ENCODE results near the gene SSBP4. TPM values are rescaled to one million over a fixed set of nuclear protein-coding genes. Genes with fewer than 3 reads are reported as not detected.

SSBP4 gene
- total RNA-seq, 2 experiments from 2014 or later: 140 to 153 TPM

DNA sequence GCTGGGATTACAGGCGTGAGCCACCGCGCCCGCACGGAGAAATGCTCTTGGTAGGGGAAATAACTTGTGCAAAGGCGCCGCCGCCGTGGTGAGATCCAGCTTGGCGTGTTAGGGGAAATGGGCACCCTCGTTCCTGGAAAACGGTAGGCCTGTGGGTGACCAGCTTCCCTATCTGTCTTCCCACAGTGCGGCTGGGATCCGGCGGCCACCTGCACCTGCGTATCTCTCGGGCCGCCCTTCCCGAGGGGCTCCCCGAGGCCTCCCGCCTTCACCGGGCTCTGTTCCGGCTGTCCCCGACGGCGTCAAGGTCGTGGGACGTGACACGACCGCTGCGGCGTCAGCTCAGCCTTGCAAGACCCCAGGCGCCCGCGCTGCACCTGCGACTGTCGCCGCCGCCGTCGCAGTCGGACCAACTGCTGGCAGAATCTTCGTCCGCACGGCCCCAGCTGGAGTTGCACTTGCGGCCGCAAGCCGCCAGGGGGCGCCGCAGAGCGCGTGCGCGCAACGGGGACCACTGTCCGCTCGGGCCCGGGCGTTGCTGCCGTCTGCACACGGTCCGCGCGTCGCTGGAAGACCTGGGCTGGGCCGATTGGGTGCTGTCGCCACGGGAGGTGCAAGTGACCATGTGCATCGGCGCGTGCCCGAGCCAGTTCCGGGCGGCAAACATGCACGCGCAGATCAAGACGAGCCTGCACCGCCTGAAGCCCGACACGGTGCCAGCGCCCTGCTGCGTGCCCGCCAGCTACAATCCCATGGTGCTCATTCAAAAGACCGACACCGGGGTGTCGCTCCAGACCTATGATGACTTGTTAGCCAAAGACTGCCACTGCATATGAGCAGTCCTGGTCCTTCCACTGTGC is 30.9 kb upstream of the SSBP4 start:
- peak; percentile 81 for DNase-seq
- no peaks in the 10 kb centered on the region for H3K36me3 Mint-ChIP-seq (ENCODE audit: low read depth)
- H3K27me3 Mint-ChIP-seq: peaks cover 54% of the 10 kb centered on the region
- ChIA-PET POLR2A (interaction anchor here (1.9 to 2.2 kb wide), 4 partner anchors 26 to 109 kb away, joined by 9 to 12 read pairs (median 10); partner anchors contain the start of gene SSBP4), CTCF (interaction anchor here (0.6 to 6.5 kb wide), 33 partner anchors 8 to 440 kb away, joined by 3 to 58 read pairs (median 5); partner anchors contain the start of genes ELL, JUND, LRRC25 and LSM4)
- H3K27ac Mint-ChIP-seq: no peak overlapping the region
- H3K9me3 Mint-ChIP-seq: no peaks in the 10 kb centered on the region
- H3K4me1 Mint-ChIP-seq: peaks cover 17% of the 10 kb centered on the region
- peak overlapping the region; percentile 44 for H3K4me3 Mint-ChIP-seq

DNA sequence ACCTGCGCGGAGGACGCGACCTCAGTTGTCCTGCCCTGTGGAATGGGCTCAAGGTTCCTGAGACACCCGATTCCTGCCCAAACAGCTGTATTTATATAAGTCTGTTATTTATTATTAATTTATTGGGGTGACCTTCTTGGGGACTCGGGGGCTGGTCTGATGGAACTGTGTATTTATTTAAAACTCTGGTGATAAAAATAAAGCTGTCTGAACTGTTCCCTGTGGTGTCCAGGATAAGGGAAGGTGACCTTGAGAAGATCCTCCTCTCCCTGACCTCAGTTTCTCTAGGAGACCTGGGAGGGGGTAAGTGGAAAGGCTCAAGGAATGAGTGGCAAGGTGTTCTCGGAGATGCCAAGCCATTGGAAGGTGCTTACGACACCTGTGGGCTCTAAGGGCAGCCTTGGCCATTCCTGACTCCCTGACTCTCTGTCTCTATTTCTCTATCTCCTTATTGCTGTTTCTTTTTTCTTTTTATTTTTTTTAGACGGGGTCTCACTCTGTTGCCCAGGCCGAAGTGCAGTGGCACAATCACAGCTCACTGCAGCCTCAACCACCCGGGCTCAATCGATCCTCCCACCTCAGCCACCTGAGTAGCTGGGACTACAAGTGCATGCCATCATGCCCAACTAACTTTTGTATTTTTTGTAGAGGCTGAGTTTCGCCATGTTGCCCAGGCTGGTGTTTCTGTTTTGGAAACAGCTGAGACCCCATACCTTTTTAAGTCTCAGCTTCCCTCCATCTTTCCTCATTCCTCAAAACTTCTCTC is 30.1 kb upstream of the SSBP4 start:
- Mint-ChIP-seq H3K4me1 (peaks cover 17% of the 10 kb centered on the region), H3K27ac (no peak overlapping the region), H3K36me3 (ENCODE audit: low read depth) (no peaks in the 10 kb centered on the region), H3K4me3 (no peak overlapping the region), H3K27me3 (peaks cover 58% of the 10 kb centered on the region), H3K9me3 (no peaks in the 10 kb centered on the region)
- DNase-seq: no peak
- CTCF ChIA-PET: interaction anchor here (0.6 to 6.5 kb wide), 23 partner anchors 9 to 440 kb away, joined by 3 to 58 read pairs (median 6); partner anchors contain the start of genes JUND, LRRC25, LSM4 and MPV17L2
- POLR2A ChIA-PET: interaction anchor here (1.9 to 2.2 kb wide), 4 partner anchors 25 to 110 kb away, joined by 9 to 12 read pairs (median 10); partner anchors contain the start of gene SSBP4

DNA sequence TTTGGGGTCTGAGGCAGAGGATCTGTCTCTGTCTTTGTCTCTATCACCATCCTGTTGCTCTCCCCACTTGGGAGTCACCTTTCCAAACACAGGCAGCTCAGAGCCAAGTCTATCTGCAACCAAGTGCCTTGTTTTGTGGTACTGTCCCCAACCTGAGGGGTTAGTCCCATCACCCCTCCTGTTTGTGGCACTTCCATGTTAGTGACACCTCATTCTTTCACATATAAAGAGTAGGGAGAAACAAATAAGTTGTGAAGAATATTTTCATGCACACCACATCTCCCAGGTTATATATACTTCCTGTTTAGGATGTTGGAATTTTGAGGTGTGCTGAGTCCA is 29.5 kb upstream of the SSBP4 start:
- H3K9me3 Mint-ChIP-seq: no peaks in the 10 kb centered on the region
- no peaks in the 10 kb centered on the region for H3K36me3 Mint-ChIP-seq (ENCODE audit: low read depth)
- H3K27ac Mint-ChIP-seq: no peak overlapping the region
- ChIA-PET CTCF (interaction anchor here (1.4 to 6.5 kb wide), 7 partner anchors 10 to 197 kb away, joined by 4 to 58 read pairs (median 12); partner anchors contain the start of genes JUND, LSM4 and MPV17L2), POLR2A (interaction anchor here (1.9 to 2.0 kb wide), 3 partner anchors 25 to 30 kb away, joined by 9 to 12 read pairs (median 10); partner anchors contain the start of gene SSBP4)
- no peak for DNase-seq
- peaks cover 56% of the 10 kb centered on the region for H3K27me3 Mint-ChIP-seq
- peaks cover 17% of the 10 kb centered on the region for H3K4me1 Mint-ChIP-seq
- no peak overlapping the region for H3K4me3 Mint-ChIP-seq

DNA sequence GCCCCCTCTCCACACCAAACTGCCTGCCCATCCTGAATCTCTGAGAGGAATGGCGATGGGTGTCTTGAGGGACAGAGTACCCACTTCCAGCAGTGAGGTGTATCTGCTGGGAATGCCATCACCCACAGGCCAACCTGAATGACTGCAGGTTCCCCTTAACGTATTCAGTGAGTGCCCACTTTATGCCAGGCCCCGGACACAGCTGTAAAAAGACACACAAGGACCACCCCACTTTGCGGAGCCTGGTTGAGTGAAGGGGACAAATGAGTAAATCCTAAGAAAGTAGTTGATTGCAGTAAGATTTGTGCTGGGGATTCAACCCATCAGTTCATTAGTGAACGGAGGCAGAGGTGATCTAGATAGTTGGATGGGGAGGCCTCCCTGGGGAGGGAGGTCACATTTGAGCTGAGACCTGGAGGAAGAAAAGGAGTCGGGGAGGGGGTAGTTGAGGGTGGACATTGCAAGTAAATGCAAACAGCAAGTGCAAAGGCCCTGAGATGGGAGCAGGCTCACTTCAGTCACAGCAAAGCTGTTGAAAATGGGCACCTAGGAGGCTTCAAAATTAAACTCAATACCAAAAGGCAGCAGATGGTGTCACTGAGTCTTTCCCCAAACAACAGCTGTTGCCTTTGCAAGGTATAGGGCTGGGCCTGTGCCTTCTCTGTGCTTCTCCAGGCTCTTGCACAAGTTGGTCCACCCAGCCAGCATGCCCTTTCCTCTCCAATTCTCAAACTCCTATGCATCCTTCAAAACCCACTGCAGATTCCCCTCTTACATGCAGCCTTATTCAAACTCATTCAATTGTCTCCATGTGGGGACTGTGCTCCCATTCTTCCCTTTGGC is 28.9 kb upstream of the SSBP4 start:
- CTCF ChIA-PET: interaction anchor here (0.6 to 6.5 kb wide), 6 partner anchors 10 to 111 kb away, joined by 3 to 42 read pairs (median 5); partner anchors contain the start of genes JUND and LSM4
- no peak overlapping the region for H3K27ac Mint-ChIP-seq
- POLR2A ChIA-PET: interaction anchor here (0.9 kb wide), 1 partner anchor 48 kb away, joined by 3 read pairs; no protein-coding TSS in a partner anchor
- peaks cover 17% of the 10 kb centered on the region for H3K4me1 Mint-ChIP-seq
- peaks cover 54% of the 10 kb centered on the region for H3K27me3 Mint-ChIP-seq
- no peaks in the 10 kb centered on the region for H3K9me3 Mint-ChIP-seq
- no peaks in the 10 kb centered on the region for H3K36me3 Mint-ChIP-seq (ENCODE audit: low read depth)
- no peak overlapping the region for H3K4me3 Mint-ChIP-seq
- DNase-seq: no peak

DNA sequence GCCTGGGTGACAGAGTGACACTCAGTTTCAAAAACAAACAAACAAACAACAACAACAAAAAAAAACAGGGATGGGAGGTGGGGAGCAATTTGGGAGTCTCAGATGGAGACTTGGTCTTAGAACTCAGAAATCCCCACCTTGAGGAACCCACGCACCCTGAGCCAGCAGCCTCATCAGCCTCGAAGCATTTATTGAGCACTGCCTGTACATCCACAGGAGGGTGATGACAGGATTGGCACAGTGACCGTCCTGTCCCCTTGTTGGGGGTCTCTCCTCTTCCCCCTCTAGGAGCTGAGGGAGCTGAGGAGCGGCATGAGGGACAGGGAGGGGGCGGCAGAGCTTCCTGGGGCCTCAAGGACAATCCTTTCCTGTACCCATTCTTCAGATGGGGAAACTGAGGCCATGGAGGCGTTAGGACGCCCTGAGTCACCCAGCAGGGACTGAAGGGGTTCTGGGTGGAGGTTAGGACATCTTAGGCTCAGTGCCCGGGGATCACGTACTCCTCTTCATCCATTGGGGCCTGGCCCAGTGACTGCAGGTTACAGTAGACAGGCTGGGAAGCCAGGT is 27.6 kb upstream of the SSBP4 start:
- peaks cover 48% of the 10 kb centered on the region for H3K27me3 Mint-ChIP-seq
- POLR2A ChIA-PET: no interaction called here
- no peaks in the 10 kb centered on the region for H3K36me3 Mint-ChIP-seq (ENCODE audit: low read depth)
- H3K4me3 Mint-ChIP-seq: no peak overlapping the region
- CTCF ChIA-PET: interaction anchor here (1.0 to 6.5 kb wide), 2 partner anchors 112 to 138 kb away, joined by 3 to 42 read pairs; partner anchors contain the start of gene JUND
- DNase-seq: no peak
- peaks cover 17% of the 10 kb centered on the region for H3K4me1 Mint-ChIP-seq
- no peaks in the 10 kb centered on the region for H3K9me3 Mint-ChIP-seq
- H3K27ac Mint-ChIP-seq: no peak overlapping the region

DNA sequence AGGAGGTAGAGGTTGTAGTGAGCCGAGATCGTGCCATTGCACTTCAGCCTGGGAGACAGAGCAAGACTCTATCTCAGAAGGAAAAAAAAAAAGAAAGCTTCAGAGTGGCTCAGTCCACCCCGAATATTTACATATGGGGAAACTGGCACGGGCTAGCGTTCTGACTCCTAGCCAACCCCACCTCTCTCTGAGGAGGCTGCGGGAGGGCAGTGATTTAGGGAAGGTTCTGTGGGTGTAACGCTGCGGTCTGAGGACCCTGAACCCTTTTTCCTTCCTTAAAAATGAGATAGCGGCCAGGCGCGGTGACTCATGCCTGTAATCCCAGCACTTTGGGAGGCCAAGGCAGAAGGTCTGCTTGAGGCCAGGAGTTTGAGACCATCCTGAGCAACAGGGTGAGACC is 26.8 kb upstream of the SSBP4 start:
- no peaks in the 10 kb centered on the region for H3K9me3 Mint-ChIP-seq
- no peak for DNase-seq
- CTCF ChIA-PET: interaction anchor here (1.0 kb wide), 1 partner anchor 139 kb away, joined by 3 read pairs; no protein-coding TSS in a partner anchor
- peaks cover 44% of the 10 kb centered on the region for H3K27me3 Mint-ChIP-seq
- POLR2A ChIA-PET: interaction anchor here (1.4 kb wide), 1 partner anchor 29 kb away, joined by 4 read pairs; no protein-coding TSS in a partner anchor
- no peak overlapping the region for H3K27ac Mint-ChIP-seq
- H3K36me3 Mint-ChIP-seq (ENCODE audit: low read depth): no peaks in the 10 kb centered on the region
- peaks cover 14% of the 10 kb centered on the region for H3K4me1 Mint-ChIP-seq
- no peak overlapping the region for H3K4me3 Mint-ChIP-seq

DNA sequence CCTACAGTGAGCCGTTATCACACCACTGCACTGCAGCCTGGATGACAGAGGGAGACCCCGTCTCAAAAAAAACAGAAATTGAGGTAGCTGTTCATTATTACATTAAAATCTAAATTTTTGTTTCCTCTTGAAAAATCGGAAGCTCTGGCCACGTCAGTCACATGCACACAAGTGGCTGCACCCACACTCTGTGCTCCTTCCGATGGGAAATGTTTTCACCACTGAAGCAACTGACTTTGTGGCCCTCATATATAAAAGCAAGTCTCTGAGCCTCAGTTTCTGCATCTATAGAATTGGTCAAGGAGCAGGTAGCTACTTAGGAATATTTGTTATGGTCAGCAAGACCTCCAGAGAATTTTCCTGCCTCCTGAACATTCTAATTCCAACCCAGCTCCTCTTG is 26.3 kb upstream of the SSBP4 start:
- peaks cover 44% of the 10 kb centered on the region for H3K27me3 Mint-ChIP-seq
- DNase-seq: no peak
- CTCF ChIA-PET: interaction anchor here (1.0 to 1.6 kb wide), 2 partner anchors 19 to 140 kb away, joined by 3 to 7 read pairs; no protein-coding TSS in a partner anchor
- peaks cover 14% of the 10 kb centered on the region for H3K4me1 Mint-ChIP-seq
- H3K27ac Mint-ChIP-seq: no peak overlapping the region
- no peak overlapping the region for H3K4me3 Mint-ChIP-seq
- POLR2A ChIA-PET: interaction anchor here (0.6 to 1.4 kb wide), 2 partner anchors 29 to 805 kb away, joined by 3 to 4 read pairs; no protein-coding TSS in a partner anchor
- no peaks in the 10 kb centered on the region for H3K36me3 Mint-ChIP-seq (ENCODE audit: low read depth)
- no peaks in the 10 kb centered on the region for H3K9me3 Mint-ChIP-seq

DNA sequence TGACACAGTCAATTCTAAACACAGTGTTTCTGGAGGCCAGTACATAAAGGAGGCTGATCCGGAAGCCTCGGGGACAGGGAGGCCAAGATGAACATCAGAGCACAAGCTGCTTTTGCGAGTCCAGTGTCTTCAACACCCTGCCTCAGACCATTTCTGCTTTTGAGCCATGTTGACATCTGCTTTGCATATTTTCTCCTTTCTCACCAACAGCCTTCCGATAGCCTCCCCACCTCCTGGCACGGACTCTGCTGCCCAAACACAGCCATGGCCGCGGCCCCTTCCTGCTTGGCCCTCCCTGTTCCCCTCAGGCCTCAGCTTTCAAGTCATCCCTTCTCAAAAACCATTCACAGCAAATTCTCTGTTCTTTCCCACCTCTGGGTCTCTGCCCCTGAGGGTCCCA is 25.4 kb upstream of the SSBP4 start:
- Mint-ChIP-seq H3K27me3 (peaks cover 42% of the 10 kb centered on the region), H3K4me1 (peaks cover 7% of the 10 kb centered on the region), H3K4me3 (no peak overlapping the region), H3K36me3 (ENCODE audit: low read depth) (no peaks in the 10 kb centered on the region), H3K9me3 (no peaks in the 10 kb centered on the region), H3K27ac (no peak overlapping the region)
- DNase-seq: no peak
- CTCF ChIA-PET: interaction anchor here (0.6 to 1.6 kb wide), 4 partner anchors 13 to 208 kb away, joined by 3 to 7 read pairs (median 4); no protein-coding TSS in a partner anchor
- POLR2A ChIA-PET: no interaction called here

DNA sequence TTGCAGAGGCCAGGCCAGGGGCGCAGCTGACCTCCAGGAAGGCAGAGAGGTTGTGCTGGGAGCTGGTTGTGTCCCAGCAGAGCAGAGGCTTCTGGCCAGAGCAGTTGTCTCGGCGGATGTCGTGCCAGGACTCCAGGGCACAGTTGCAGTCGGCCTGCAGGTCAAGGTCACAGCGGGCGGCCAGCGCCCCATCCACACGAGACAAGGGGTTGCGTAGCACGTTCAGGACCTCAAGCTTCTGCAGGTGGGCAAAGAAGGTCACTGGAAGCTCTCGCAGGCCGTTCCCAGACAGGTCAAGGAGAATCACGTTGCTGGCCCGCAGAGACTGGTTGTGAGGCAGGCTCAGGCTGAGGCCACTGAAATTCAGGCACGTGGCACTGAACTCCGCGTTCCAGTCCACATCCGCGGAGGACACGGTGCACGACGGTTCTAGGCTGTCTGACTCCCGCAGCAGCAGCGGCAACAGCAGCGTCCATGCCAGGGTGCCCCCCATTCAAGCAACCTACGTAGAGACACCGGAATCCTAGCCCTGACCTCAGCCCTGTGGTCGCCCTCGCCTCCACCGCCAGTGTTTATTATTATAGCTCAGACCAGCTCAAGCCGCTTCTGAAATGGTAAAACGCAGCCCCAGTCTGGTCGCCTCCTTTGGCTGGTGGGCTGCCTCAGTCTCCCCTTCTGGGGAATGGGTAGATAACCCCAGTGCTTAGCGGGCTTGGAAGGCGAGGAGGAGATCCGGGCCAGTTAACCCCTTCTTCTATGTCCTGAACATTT is 22.5 kb upstream of the SSBP4 start:
- Mint-ChIP-seq H3K4me3 (no peak overlapping the region), H3K27me3 (peaks cover 26% of the 10 kb centered on the region), H3K9me3 (no peaks in the 10 kb centered on the region), H3K27ac (no peak overlapping the region), H3K36me3 (ENCODE audit: low read depth) (no peaks in the 10 kb centered on the region), H3K4me1 (peaks cover 15% of the 10 kb centered on the region)
- ChIA-PET CTCF (no interaction called here), POLR2A (no interaction called here)
- DNase-seq: no peak

DNA sequence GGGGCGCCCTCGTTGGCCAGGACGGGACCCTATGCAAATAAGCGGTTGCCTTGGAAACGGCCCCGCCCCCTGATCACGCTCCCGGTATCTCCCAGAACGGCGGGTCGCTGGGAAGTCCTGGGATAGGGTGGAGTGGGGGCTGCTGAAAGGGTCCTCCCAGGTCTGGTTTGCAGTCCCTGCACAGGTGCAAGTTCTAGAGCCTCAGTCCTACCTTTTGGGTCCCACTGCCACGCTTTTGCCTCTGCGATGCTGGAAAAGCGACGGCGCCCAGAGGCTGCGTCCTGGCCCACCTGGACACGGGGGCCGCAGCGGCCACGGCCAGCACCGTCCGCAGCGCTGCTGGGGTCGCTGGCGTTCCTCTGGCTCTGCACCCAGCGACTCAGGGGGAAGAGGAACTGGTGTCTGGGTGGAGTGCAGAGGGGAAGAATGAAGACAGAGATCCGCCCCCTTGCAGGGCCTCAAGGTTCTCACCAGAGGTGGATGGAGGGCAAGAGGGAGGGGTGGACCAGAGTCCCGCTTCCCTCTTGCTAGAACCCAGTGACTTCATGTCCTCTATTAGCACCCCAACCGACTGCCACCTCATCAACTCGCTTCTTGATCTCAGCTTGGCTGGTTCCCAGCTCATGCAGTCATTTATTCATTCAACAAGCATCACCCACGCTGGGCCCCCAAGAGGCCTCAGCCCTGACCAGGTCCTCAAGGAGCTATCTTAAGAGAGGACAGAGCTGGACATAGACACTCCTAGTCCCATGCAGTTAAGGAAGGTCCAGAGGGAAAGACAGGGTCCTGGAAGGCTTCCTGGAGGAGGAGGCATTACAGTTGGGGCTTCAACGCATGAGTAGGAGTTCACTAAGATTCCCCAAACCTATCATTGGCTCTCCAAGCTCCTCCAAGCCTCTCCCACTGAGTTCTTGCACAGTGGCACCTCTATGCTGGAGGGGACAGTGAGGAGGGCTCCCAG is 21.7 kb upstream of the SSBP4 start, which contains the start of gene LRRC25:
LRRC25 (minus strand) TSS at position 381 of the 961 bp plus-strand sequence. CDS start 659 bp downstream, outside the sequence.
- H3K9me3 Mint-ChIP-seq: no peaks in the 10 kb centered on the region

More for the DNA sequence above, 21.7 kb upstream of the SSBP4 start, which contains the start of gene LRRC25:
- H3K4me3 Mint-ChIP-seq: no peak within 1 kb of the TSS
- peaks cover 22% of the 10 kb centered on the region for H3K27me3 Mint-ChIP-seq
- H3K27ac Mint-ChIP-seq: no peak within 1 kb of the TSS
- peaks cover 16% of the 10 kb centered on the region for H3K4me1 Mint-ChIP-seq
- no peak for DNase-seq
- H3K36me3 Mint-ChIP-seq (ENCODE audit: low read depth): no peaks in the 10 kb centered on the region
- POLR2A ChIA-PET: interaction anchor here (0.8 kb wide), 1 partner anchor 152 kb away, joined by 3 read pairs; no protein-coding TSS in a partner anchor
- CTCF ChIA-PET: interaction anchor here (0.6 to 1.4 kb wide), 3 partner anchors 9 to 119 kb away, joined by 3 to 14 read pairs (median 3); no protein-coding TSS in a partner anchor
